PC-3 (cell line): ENCODE data around the gene RND3. TPM values are rescaled to one million over a fixed set of nuclear protein-coding genes. Genes with fewer than 3 reads are reported as not detected.

ENCODE experiments used
- ATAC-seq: fragments of 200-7000 bp; cut with Tn5 transposase; 2 replicates; pipeline ENCODE4 v1.9.1; 2020; ENCODE audit warnings: mild to moderate bottlenecking, moderate library complexity
- BruUV-seq: library from RNA; stranded (reverse); fragments of 400-500 nt; replicated peaks from 2 replicates; lab custom pipeline; 2021; lab: Mats Ljungman, UMichigan
- CTCF ChIA-PET: fragments of 300-600 bp; sonication (Branson Sonifier 250); formaldehyde crosslinking; loops from one replicate; lab custom pipeline; 2022; ENCODE audit warnings: antibody characterized with exemption; lab: Charles Lee
- POLR2A ChIA-PET: fragments of 300-600 bp; sonication (Branson Sonifier 250); formaldehyde crosslinking; loops from one replicate; lab custom pipeline; 2022; ENCODE audit warnings: antibody characterized with exemption; ENCODE audit not compliant: unreplicated experiment; lab: Charles Lee
- DNase-seq: peaks from one replicate; pipeline ENCODE4 v3.0.0-alpha.2; 2015
- H2AFZ ChIP-seq: fragments of 300-600 bp; sonication (generic); 2 replicates; pipeline ENCODE4 v1.6.0; 2016; ENCODE audit warnings: antibody characterized with exemption, low read length
- H3F3A ChIP-seq: fragments of 300-600 bp; sonication (generic); one replicate; pipeline ENCODE4 v1.6.0; 2017; ENCODE audit warnings: antibody characterized with exemption, low read length, control low read depth, mild to moderate bottlenecking; ENCODE audit not compliant: unreplicated experiment
- H3K27ac ChIP-seq: fragments of 300-600 bp; sonication (generic); 2 replicates; pipeline ENCODE4 v1.5.1; 2016; ENCODE audit warnings: mild to moderate bottlenecking, low read length
- H3K27me3 ChIP-seq: fragments of 300-600 bp; sonication (generic); 2 replicates; pipeline ENCODE4 v1.6.1; 2016; ENCODE audit warnings: low read length, mixed read lengths
- H3K36me3 ChIP-seq: fragments of 300-600 bp; sonication (generic); 2 replicates; pipeline ENCODE4 v1.6.1; 2016; ENCODE audit warnings: low read depth, mixed run types, low read length, mixed read lengths
- H3K4me1 ChIP-seq: fragments of 300-600 bp; sonication (generic); 2 replicates; pipeline ENCODE4 v1.5.1; 2016; ENCODE audit warnings: low read length; ENCODE audit not compliant: insufficient read depth
- H3K4me2 ChIP-seq: fragments of 300-600 bp; sonication (generic); 2 replicates; pipeline ENCODE4 v1.6.0; 2016; ENCODE audit warnings: low read length
- H3K4me3 ChIP-seq: fragments of 300-600 bp; sonication (generic); 2 replicates; pipeline ENCODE4 v1.5.1; 2016; ENCODE audit warnings: mild to moderate bottlenecking, low read length, mixed read lengths
- H3K79me2 ChIP-seq: fragments of 300-600 bp; sonication (generic); 2 replicates; pipeline ENCODE4 v1.6.1; 2017; ENCODE audit warnings: low read length, mixed read lengths
- H3K9ac ChIP-seq: fragments of 300-600 bp; sonication (generic); 2 replicates; pipeline ENCODE4 v1.6.0; 2016; ENCODE audit warnings: mild to moderate bottlenecking, low read length
- H3K9me2 ChIP-seq: fragments of 300-600 bp; sonication (generic); replicated peaks from 2 replicates; pipeline ENCODE4 v1.6.1; 2016; ENCODE audit warnings: mixed run types, low read length, mixed read lengths
- H3K9me3 ChIP-seq: fragments of 300-600 bp; sonication (generic); 2 replicates; pipeline ENCODE4 v1.6.1; 2016; ENCODE audit warnings: low read length, mixed read lengths
- H4K20me1 ChIP-seq: fragments of 300-600 bp; sonication (generic); 2 replicates; pipeline ENCODE4 v1.6.1; 2016; ENCODE audit warnings: low read length, mixed read lengths
- EZH2 ChIP-seq: fragments of 300-600 bp; sonication (generic); IDR thresholded peaks from one replicate; pipeline ENCODE4 v1.6.1; 2017; ENCODE audit warnings: antibody characterized with exemption, mild to moderate bottlenecking, low read length; ENCODE audit not compliant: unreplicated experiment
- EZH2phosphoT487 ChIP-seq: fragments of 300-600 bp; sonication (generic); IDR thresholded peaks from 2 replicates; pipeline ENCODE4 v1.6.1; 2018; ENCODE audit warnings: mild to moderate bottlenecking, antibody characterized with exemption, low read length, borderline replicate concordance
- intact Hi-C: fragments of 100-400 bp; cut with micrococcal nuclease; formaldehyde crosslinking; loops from 2 replicates; pipeline ENCODE4 v1.9.0; 2023
- total RNA-seq: library from RNA; depleted of rRNA; stranded (reverse); fragments of >200 nt; gene quantifications from 2 replicates; pipeline ENCODE4 v1.2.3, GENCODE V29; 2014
- TF ChIP-seq, protein P1 (sequence below): fragments of 300-600 bp; sonication (generic); conservative IDR thresholded peaks from 2 replicates; pipeline ENCODE4 v1.5.1; 2017; ENCODE audit warnings: antibody characterized with exemption, low read depth, mild to moderate bottlenecking, low read length

RND3 gene
- total RNA-seq, 1 experiment from 2014 or later: 201 TPM

DNA sequence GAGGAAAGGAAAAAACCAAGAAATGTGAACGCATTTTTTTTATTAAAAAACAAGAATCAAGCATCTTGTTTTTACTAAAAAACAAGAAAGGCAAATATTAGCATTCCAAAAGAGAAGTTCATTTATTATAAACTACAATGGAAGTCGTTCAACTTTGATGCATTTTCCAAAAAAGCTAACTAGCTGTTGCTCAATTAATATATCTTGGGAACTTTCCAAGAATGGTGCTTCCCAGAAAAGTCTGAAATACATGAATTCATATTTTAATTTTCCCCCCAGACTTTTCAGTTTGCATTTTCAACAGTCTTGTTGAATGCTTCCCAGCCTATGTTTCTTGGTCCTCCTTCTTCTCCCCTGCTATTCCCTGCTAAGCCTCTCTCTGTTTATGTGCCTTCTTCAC is 7.5 kb upstream of the RND3 start:
- Histone ChIP-seq H3F3A (peaks cover 3% of the 10 kb centered on the region), H3K9me3 (no peaks in the 10 kb centered on the region), H3K79me2 (no peaks in the 10 kb centered on the region), H4K20me1 (no peaks in the 10 kb centered on the region), H3K36me3 (no peaks in the 10 kb centered on the region), H3K4me2 (no peak overlapping the region), H3K9me2 (no peaks in the 10 kb centered on the region), H3K4me3 (no peak overlapping the region), H3K9ac (no peak overlapping the region; the same call in 1 of the 2 replicates), H3K27me3 (no peaks in the 10 kb centered on the region), H2AFZ (no peak overlapping the region), H3K27ac (peak overlapping the region; percentile 81), H3K4me1 (peaks cover 41% of the 10 kb centered on the region)
- no TSS peak for BruUV-seq
- TF ChIP-seq EZH2: no peak
- DNase-seq: no peak
- ChIA-PET CTCF (no interaction called here), POLR2A (no interaction called here)
- no peak for ATAC-seq
- intact Hi-C loops: no loop called here

DNA sequence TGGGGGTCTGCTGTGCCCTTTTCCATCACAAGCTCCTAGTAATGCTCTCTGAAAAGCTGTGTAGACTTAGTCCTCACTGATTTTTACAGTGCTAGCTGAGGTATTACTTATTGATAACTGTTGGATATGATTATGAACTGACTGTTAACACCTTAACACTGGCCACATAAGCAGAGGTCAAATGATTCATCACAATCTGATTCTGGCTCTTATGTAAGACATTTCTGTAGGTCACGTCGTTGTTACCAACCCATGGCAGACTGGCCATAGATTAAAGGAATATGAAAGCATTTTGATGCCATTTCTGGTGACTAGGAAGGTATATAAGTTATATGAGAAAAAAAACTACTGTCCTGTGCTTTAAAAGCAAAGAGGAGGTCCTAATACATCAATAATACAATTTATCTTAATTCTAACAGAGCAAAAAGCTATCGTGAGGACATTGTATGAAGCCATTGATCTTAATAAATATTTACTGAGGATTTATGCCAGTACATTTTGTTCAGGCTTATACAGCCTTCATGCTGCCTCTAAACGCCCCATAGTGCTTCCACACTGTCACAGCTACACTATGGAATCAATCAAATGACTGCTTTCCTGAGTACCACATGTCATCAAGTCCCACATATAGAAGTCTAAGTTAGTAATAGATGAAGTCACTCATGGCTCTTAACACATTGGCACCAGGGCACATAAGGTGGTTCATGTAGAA is 6.9 kb upstream of the RND3 start:
- Histone ChIP-seq H2AFZ (no peak overlapping the region), H3K9me2 (no peaks in the 10 kb centered on the region), H3K36me3 (no peaks in the 10 kb centered on the region), H3F3A (peaks cover 3% of the 10 kb centered on the region), H3K79me2 (no peaks in the 10 kb centered on the region), H3K4me1 (peaks cover 41% of the 10 kb centered on the region), H3K27ac (no peak overlapping the region), H3K4me2 (no peak overlapping the region), H3K4me3 (no peak overlapping the region), H4K20me1 (no peaks in the 10 kb centered on the region), H3K27me3 (no peaks in the 10 kb centered on the region), H3K9me3 (no peaks in the 10 kb centered on the region), H3K9ac (no peak overlapping the region)
- intact Hi-C loops: loop anchor here (5.0 kb wide), 1 partner anchor 188 kb away; no protein-coding TSS in a partner anchor
- POLR2A ChIA-PET: no interaction called here
- no peak for DNase-seq
- TF ChIP-seq EZH2phosphoT487: no peak
- TF ChIP-seq EZH2: no peak
- TF ChIP-seq, protein P1, sequence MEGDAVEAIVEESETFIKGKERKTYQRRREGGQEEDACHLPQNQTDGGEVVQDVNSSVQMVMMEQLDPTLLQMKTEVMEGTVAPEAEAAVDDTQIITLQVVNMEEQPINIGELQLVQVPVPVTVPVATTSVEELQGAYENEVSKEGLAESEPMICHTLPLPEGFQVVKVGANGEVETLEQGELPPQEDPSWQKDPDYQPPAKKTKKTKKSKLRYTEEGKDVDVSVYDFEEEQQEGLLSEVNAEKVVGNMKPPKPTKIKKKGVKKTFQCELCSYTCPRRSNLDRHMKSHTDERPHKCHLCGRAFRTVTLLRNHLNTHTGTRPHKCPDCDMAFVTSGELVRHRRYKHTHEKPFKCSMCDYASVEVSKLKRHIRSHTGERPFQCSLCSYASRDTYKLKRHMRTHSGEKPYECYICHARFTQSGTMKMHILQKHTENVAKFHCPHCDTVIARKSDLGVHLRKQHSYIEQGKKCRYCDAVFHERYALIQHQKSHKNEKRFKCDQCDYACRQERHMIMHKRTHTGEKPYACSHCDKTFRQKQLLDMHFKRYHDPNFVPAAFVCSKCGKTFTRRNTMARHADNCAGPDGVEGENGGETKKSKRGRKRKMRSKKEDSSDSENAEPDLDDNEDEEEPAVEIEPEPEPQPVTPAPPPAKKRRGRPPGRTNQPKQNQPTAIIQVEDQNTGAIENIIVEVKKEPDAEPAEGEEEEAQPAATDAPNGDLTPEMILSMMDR: no peak
- BruUV-seq: no TSS peak
- no peak for ATAC-seq
- CTCF ChIA-PET: no interaction called here

DNA sequence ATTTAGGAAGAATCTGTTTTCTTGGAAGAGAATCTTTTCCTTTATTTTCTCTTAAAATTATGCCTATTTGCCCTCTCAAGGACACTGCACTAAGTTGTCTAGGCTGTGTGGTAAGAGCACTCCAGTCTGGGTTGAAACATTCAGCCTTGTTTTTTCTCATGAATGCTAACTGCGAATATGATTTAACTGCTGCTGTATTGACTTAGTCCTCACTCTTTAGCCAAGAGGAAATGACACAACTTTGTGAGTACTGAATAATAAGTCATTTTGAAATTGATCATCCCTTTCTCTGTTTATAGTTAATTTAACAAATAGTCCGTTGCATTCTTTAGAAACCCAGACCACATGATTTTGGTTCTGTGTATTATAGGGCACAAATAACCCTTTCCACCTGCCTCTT is 4.5 kb upstream of the RND3 start:
- Histone ChIP-seq H3F3A (peaks cover 3% of the 10 kb centered on the region), H4K20me1 (peaks cover 3% of the 10 kb centered on the region), H3K79me2 (peaks cover 6% of the 10 kb centered on the region), H3K4me1 (peaks cover 45% of the 10 kb centered on the region), H3K9me3 (no peaks in the 10 kb centered on the region), H3K4me2 (peak overlapping the region; percentile 70), H3K27ac (peak overlapping the region; percentile 79), H3K9me2 (no peaks in the 10 kb centered on the region), H3K9ac (peak overlapping the region; percentile 47), H3K36me3 (no peaks in the 10 kb centered on the region), H3K4me3 (no peak overlapping the region), H3K27me3 (no peaks in the 10 kb centered on the region), H2AFZ (no peak overlapping the region)
- TF ChIP-seq, protein P1: no peak
- no peak for TF ChIP-seq EZH2
- no peak for TF ChIP-seq EZH2phosphoT487
- ATAC-seq: peak; percentile 59
- intact Hi-C loops: loop anchor here (5.0 kb wide), 1 partner anchor 190 kb away; no protein-coding TSS in a partner anchor
- BruUV-seq: no TSS peak
- DNase-seq: peak; percentile 83
- CTCF ChIA-PET: no interaction called here
- POLR2A ChIA-PET: no interaction called here
